ENCODE results near the gene KCTD16.

GRCh38 chr5:144472221-144472620 lies 301.5 kb downstream of the KCTD16 start:
- TF ChIP-seq CTCF (IDR thresholded peaks at IDR 0.05) (no peak), POLR2A (IDR thresholded peaks at IDR 0.05) (no peak)

Measured in uterus (tissue), 2 donors.